ENCODE results near the gene FAM136A.

Gene FAM136A

DNA sequence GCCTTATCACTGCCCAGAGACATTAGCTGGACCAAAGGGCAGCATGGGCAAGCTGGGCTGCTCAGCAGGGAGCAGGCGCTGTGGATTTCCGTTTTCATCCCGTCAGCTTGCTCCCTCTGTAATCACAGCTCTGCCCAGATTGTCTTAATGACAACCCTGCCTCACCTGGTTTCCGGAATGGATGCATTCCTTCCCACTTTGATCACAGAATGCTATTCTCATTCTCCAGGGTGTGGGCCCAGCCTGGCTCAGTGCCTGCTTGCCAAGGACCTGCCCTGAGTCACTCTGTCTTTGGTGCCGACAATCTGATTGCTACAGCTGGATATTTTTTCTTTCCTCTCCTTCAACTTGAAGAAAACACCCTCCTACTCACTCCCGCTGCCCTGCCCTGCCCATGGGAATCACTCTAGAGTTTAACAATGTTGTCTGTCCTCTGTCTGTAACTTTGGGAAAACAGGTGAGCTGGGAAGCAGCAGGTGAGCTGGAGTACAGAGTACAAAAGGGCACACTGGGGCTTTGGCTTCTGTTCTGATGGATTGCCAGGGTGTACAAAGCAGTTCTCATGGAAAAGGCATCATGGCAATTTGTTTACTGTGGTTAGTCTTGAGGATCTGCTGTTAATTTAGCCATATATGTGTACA lies 27.2 kb upstream of the FAM136A start:
- WGBS (ENCODE audit: extremely low coverage, insufficient coverage, low lambda C conversion rate): no CpG with 5 or more reads among the region's 6 CpGs
- no peak overlapping the region for H2AK5ac ChIP-seq (ENCODE audit: low read length)
- no peak overlapping the region for H3K4me3 ChIP-seq (ENCODE audit: low read length)
- H3K79me2 ChIP-seq (ENCODE audit: control insufficient read depth, insufficient read depth, low read length): no peaks in the 10 kb centered on the region
- no peak overlapping the region for H3K23ac ChIP-seq (ENCODE audit: low read length)
- no peaks in the 10 kb centered on the region for H3K36me3 ChIP-seq (ENCODE audit: control insufficient read depth, insufficient read depth, low read length)
- H3K27me3 ChIP-seq (ENCODE audit: insufficient read depth, low read length, poor library complexity): no peaks in the 10 kb centered on the region
- no peak overlapping the region for H4K8ac ChIP-seq (ENCODE audit: low read depth, low read length)
- H3K79me1 ChIP-seq (ENCODE audit: low read length): no peaks in the 10 kb centered on the region
- H3K4me2 ChIP-seq (ENCODE audit: low read length): no peak overlapping the region
- H2BK5ac ChIP-seq (ENCODE audit: low read length): no peak overlapping the region
- no peak overlapping the region for H3K4ac ChIP-seq (ENCODE audit: low read depth, low read length)
- peak; percentile 87 for DNase-seq
- H3K4me1 ChIP-seq (ENCODE audit: control insufficient read depth, low read depth, low read length): no peaks in the 10 kb centered on the region
- no peak overlapping the region for H2BK15ac ChIP-seq (replicated peaks; ENCODE audit: low read depth)
- H3K18ac ChIP-seq (ENCODE audit: low read length): no peak overlapping the region
- H4K5ac ChIP-seq (ENCODE audit: low read length): no peak overlapping the region
- no peak overlapping the region for H3K27ac ChIP-seq (ENCODE audit: low read depth, low read length)
- no peak overlapping the region for H2BK120ac ChIP-seq (ENCODE audit: low read depth, low read length)
- H3K9ac ChIP-seq (ENCODE audit: low read length): no peak overlapping the region
- no peak overlapping the region for H3K56ac ChIP-seq (ENCODE audit: low read length)

DNA sequence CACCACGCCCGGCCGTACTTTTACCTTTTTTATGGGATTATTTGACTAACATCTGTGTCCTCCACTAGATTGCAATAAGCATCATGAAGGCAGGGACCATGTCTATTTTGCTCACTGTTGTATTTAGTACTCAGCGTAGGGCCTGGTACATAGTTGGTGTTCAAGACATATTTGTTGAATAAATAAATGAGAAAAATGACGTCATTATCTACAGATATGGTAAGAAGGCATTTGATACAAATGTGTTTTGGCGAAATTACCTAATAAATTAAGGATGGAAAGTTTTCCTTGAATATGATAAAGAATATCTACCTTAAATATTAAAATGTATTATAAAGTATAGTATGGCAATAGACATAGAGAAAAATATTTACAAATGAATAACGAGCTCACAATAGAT lies 24.0 kb upstream of the FAM136A start:
- Histone ChIP-seq H4K5ac (ENCODE audit: low read length) (no peak overlapping the region), H2BK15ac (replicated peaks; ENCODE audit: low read depth) (no peak overlapping the region), H3K23ac (ENCODE audit: low read length) (no peak overlapping the region), H3K79me2 (ENCODE audit: control insufficient read depth, insufficient read depth, low read length) (no peaks in the 10 kb centered on the region), H2BK120ac (ENCODE audit: low read depth, low read length) (no peak overlapping the region), H4K8ac (ENCODE audit: low read depth, low read length) (no peak overlapping the region), H3K4me3 (ENCODE audit: low read length) (no peak overlapping the region), H3K9ac (ENCODE audit: low read length) (no peak overlapping the region), H3K4me2 (ENCODE audit: low read length) (no peak overlapping the region), H2AK5ac (ENCODE audit: low read length) (no peak overlapping the region), H3K27me3 (ENCODE audit: insufficient read depth, low read length, poor library complexity) (no peaks in the 10 kb centered on the region), H3K27ac (ENCODE audit: low read depth, low read length) (no peak overlapping the region), H3K56ac (ENCODE audit: low read length) (no peak overlapping the region), H3K36me3 (ENCODE audit: control insufficient read depth, insufficient read depth, low read length) (no peaks in the 10 kb centered on the region), H3K4ac (ENCODE audit: low read depth, low read length) (no peak overlapping the region), H3K18ac (ENCODE audit: low read length) (no peak overlapping the region), H2BK5ac (ENCODE audit: low read length) (no peak overlapping the region), H3K79me1 (ENCODE audit: low read length) (no peaks in the 10 kb centered on the region), H3K4me1 (ENCODE audit: control insufficient read depth, low read depth, low read length) (no peaks in the 10 kb centered on the region)
- no peak for DNase-seq
- 100% methylated on average over 2 of the region's 7 CpGs for WGBS (ENCODE audit: extremely low coverage, insufficient coverage, low lambda C conversion rate)

DNA sequence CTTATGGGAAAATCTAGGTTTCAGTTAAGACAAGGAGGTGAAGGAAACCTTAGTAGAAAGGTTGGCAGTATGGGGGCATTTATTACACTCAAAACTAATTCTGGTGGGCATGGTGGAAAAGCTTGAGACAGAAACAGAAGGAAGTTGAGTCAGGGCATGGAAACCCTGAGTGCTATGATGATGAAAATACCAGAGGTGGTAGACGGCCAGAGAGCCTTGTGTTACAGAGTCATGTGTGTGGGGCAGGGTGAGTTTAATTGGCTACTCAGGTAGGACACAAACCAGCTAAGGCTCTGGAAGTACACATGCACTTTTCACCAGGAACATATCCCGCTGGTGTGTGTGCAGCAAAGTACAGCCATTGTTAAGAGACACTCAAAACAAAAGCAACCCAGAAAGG lies 20.7 kb upstream of the FAM136A start:
- Histone ChIP-seq H2BK15ac (replicated peaks; ENCODE audit: low read depth) (no peak overlapping the region), H2BK5ac (ENCODE audit: low read length) (no peak overlapping the region), H3K4me2 (ENCODE audit: low read length) (no peak overlapping the region), H4K5ac (ENCODE audit: low read length) (no peak overlapping the region), H3K4me3 (ENCODE audit: low read length) (no peak overlapping the region), H3K36me3 (ENCODE audit: control insufficient read depth, insufficient read depth, low read length) (no peaks in the 10 kb centered on the region), H3K4me1 (ENCODE audit: control insufficient read depth, low read depth, low read length) (no peaks in the 10 kb centered on the region), H3K9ac (ENCODE audit: low read length) (no peak overlapping the region), H3K56ac (ENCODE audit: low read length) (no peak overlapping the region), H3K79me2 (ENCODE audit: control insufficient read depth, insufficient read depth, low read length) (no peaks in the 10 kb centered on the region), H3K27me3 (ENCODE audit: insufficient read depth, low read length, poor library complexity) (no peaks in the 10 kb centered on the region), H3K18ac (ENCODE audit: low read length) (no peak overlapping the region), H2BK120ac (ENCODE audit: low read depth, low read length) (no peak overlapping the region), H3K79me1 (ENCODE audit: low read length) (no peaks in the 10 kb centered on the region), H3K27ac (ENCODE audit: low read depth, low read length) (no peak overlapping the region), H3K23ac (ENCODE audit: low read length) (no peak overlapping the region), H4K8ac (ENCODE audit: low read depth, low read length) (no peak overlapping the region), H2AK5ac (ENCODE audit: low read length) (no peak overlapping the region), H3K4ac (ENCODE audit: low read depth, low read length) (no peak overlapping the region)
- no CpG with 5 or more reads among the region's 2 CpGs for WGBS (ENCODE audit: extremely low coverage, insufficient coverage, low lambda C conversion rate)
- no peak for DNase-seq

GRCh38 chr2:70321370-70321769 lies 19.5 kb upstream of the FAM136A start:
- no peaks in the 10 kb centered on the region for H3K27me3 ChIP-seq (ENCODE audit: insufficient read depth, low read length, poor library complexity)
- no peak overlapping the region for H3K4ac ChIP-seq (ENCODE audit: low read depth, low read length)
- H3K4me2 ChIP-seq (ENCODE audit: low read length): no peak overlapping the region
- no peaks in the 10 kb centered on the region for H3K79me2 ChIP-seq (ENCODE audit: control insufficient read depth, insufficient read depth, low read length)
- no peak overlapping the region for H3K4me3 ChIP-seq (ENCODE audit: low read length)
- no peaks in the 10 kb centered on the region for H3K4me1 ChIP-seq (ENCODE audit: control insufficient read depth, low read depth, low read length)
- WGBS (ENCODE audit: extremely low coverage, insufficient coverage, low lambda C conversion rate): no CpG with 5 or more reads among the region's 6 CpGs
- H3K9ac ChIP-seq (ENCODE audit: low read length): no peak overlapping the region
- no peak overlapping the region for H2AK5ac ChIP-seq (ENCODE audit: low read length)
- H4K5ac ChIP-seq (ENCODE audit: low read length): no peak overlapping the region
- H3K36me3 ChIP-seq (ENCODE audit: control insufficient read depth, insufficient read depth, low read length): no peaks in the 10 kb centered on the region
- H2BK120ac ChIP-seq (ENCODE audit: low read depth, low read length): no peak overlapping the region
- no peak overlapping the region for H3K23ac ChIP-seq (ENCODE audit: low read length)
- no peaks in the 10 kb centered on the region for H3K79me1 ChIP-seq (ENCODE audit: low read length)
- no peak overlapping the region for H3K18ac ChIP-seq (ENCODE audit: low read length)
- no peak overlapping the region for H3K56ac ChIP-seq (ENCODE audit: low read length)
- H2BK5ac ChIP-seq (ENCODE audit: low read length): no peak overlapping the region
- no peak overlapping the region for H4K8ac ChIP-seq (ENCODE audit: low read depth, low read length)
- no peak overlapping the region for H2BK15ac ChIP-seq (replicated peaks; ENCODE audit: low read depth)
- peak; percentile 15 for DNase-seq
- H3K27ac ChIP-seq (ENCODE audit: low read depth, low read length): no peak overlapping the region

- no peaks in the 10 kb centered on the region for H3K79me2 ChIP-seq (ENCODE audit: control insufficient read depth, insufficient read depth, low read length)
- H2BK5ac ChIP-seq (ENCODE audit: low read length): no peak overlapping the region
- no peak overlapping the region for H2BK120ac ChIP-seq (ENCODE audit: low read depth, low read length)
- no CpG with 5 or more reads among the region's 1 CpG for WGBS (ENCODE audit: extremely low coverage, insufficient coverage, low lambda C conversion rate)
- no peak overlapping the region for H3K23ac ChIP-seq (ENCODE audit: low read length)
- no peak overlapping the region for H2AK5ac ChIP-seq (ENCODE audit: low read length)
- H4K5ac ChIP-seq (ENCODE audit: low read length): no peak overlapping the region
- no peak overlapping the region for H3K4me3 ChIP-seq (ENCODE audit: low read length)
- H3K36me3 ChIP-seq (ENCODE audit: control insufficient read depth, insufficient read depth, low read length): no peaks in the 10 kb centered on the region
- H3K18ac ChIP-seq (ENCODE audit: low read length): no peak overlapping the region
- H3K4ac ChIP-seq (ENCODE audit: low read depth, low read length): no peak overlapping the region
- H3K56ac ChIP-seq (ENCODE audit: low read length): no peak overlapping the region
- no peak overlapping the region for H4K8ac ChIP-seq (ENCODE audit: low read depth, low read length)
- no peak overlapping the region for H2BK15ac ChIP-seq (replicated peaks; ENCODE audit: low read depth)
- H3K4me2 ChIP-seq (ENCODE audit: low read length): no peak overlapping the region
- H3K9ac ChIP-seq (ENCODE audit: low read length): no peak overlapping the region
- H3K79me1 ChIP-seq (ENCODE audit: low read length): no peaks in the 10 kb centered on the region
- no peaks in the 10 kb centered on the region for H3K4me1 ChIP-seq (ENCODE audit: control insufficient read depth, low read depth, low read length)
- H3K27ac ChIP-seq (ENCODE audit: low read depth, low read length): no peak overlapping the region
- no peaks in the 10 kb centered on the region for H3K27me3 ChIP-seq (ENCODE audit: insufficient read depth, low read length, poor library complexity)
- DNase-seq: no peak
Observed at GRCh38 chr2:70314640-70315039, 12.8 kb upstream of the FAM136A start.

DNA sequence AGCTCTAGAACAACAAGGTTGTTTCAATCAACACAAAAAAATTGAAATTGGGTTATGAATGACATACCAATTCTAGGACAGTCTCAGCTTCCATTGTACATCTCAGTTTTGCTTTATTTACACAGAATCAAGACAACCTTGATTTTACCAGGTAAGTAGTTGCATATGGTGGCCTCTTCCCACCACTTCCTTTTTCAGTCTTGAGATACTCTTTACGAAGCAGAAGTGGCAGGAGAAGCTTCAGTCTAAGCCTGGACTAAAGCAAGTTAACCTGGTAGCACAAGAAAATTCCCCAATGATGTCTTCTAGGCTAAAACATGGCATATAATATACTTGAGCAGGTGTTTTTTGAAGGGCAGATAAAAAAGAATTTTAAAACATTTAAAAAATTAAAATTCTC lies 10.7 kb upstream of the FAM136A start:
- no peak overlapping the region for H2BK15ac ChIP-seq (replicated peaks; ENCODE audit: low read depth)
- H3K4me1 ChIP-seq (ENCODE audit: control insufficient read depth, low read depth, low read length): no peaks in the 10 kb centered on the region
- H2AK5ac ChIP-seq (ENCODE audit: low read length): no peak overlapping the region
- H3K79me2 ChIP-seq (ENCODE audit: control insufficient read depth, insufficient read depth, low read length): no peaks in the 10 kb centered on the region
- no peaks in the 10 kb centered on the region for H3K27me3 ChIP-seq (ENCODE audit: insufficient read depth, low read length, poor library complexity)
- H3K4me3 ChIP-seq (ENCODE audit: low read length): no peak overlapping the region
- no peak overlapping the region for H3K18ac ChIP-seq (ENCODE audit: low read length)
- H3K56ac ChIP-seq (ENCODE audit: low read length): no peak overlapping the region
- no peak overlapping the region for H3K27ac ChIP-seq (ENCODE audit: low read depth, low read length)
- H4K5ac ChIP-seq (ENCODE audit: low read length): no peak overlapping the region
- WGBS (ENCODE audit: extremely low coverage, insufficient coverage, low lambda C conversion rate): no CpG with 5 or more reads among the region's 1 CpG
- H2BK120ac ChIP-seq (ENCODE audit: low read depth, low read length): no peak overlapping the region
- no peak overlapping the region for H2BK5ac ChIP-seq (ENCODE audit: low read length)
- DNase-seq: no peak
- H4K8ac ChIP-seq (ENCODE audit: low read depth, low read length): no peak overlapping the region
- H3K4ac ChIP-seq (ENCODE audit: low read depth, low read length): no peak overlapping the region
- H3K79me1 ChIP-seq (ENCODE audit: low read length): no peaks in the 10 kb centered on the region
- H3K23ac ChIP-seq (ENCODE audit: low read length): no peak overlapping the region
- no peak overlapping the region for H3K4me2 ChIP-seq (ENCODE audit: low read length)
- H3K9ac ChIP-seq (ENCODE audit: low read length): no peak overlapping the region
- H3K36me3 ChIP-seq (ENCODE audit: control insufficient read depth, insufficient read depth, low read length): no peaks in the 10 kb centered on the region
